DOHH2 (cell line): ENCODE measurements around the gene MYCBPAP.

Experiments
- H3F3A ChIP-seq: fragments of 200-600 bp; sonication (generic), shearing (Covaris generic); 2 replicates; pipeline ENCODE4 v1.6.0; 2016; ENCODE audit warnings: antibody characterized with exemption, mild to moderate bottlenecking; ENCODE audit not compliant: control insufficient read depth, insufficient read depth
- H3K27ac ChIP-seq: fragments of 200-600 bp; sonication (generic); 2 replicates; pipeline ENCODE4 v1.5.1; 2014; ENCODE audit warnings: low read depth, mild to moderate bottlenecking, low read length, moderate library complexity
- H3K27me3 ChIP-seq: fragments of 200-600 bp; sonication (generic); 2 replicates; pipeline ENCODE4 v1.6.1; 2014; ENCODE audit warnings: mild to moderate bottlenecking, low read length, mixed read lengths; ENCODE audit not compliant: control insufficient read depth
- H3K36me3 ChIP-seq: fragments of 200-600 bp; sonication (generic); 2 replicates; pipeline ENCODE4 v1.6.1; 2014; ENCODE audit warnings: mild to moderate bottlenecking, low read length, moderate library complexity, mixed read lengths; ENCODE audit not compliant: control insufficient read depth
- H3K4me1 ChIP-seq: fragments of 200-600 bp; sonication (generic); 2 replicates; pipeline ENCODE4 v1.6.1; 2014; ENCODE audit warnings: mild to moderate bottlenecking, low read length, mixed read lengths; ENCODE audit not compliant: control insufficient read depth
- H3K4me2 ChIP-seq: fragments of 200-600 bp; sonication (generic); 2 replicates; pipeline ENCODE4 v1.6.0; 2014; ENCODE audit warnings: mild to moderate bottlenecking, low read length, moderate library complexity
- H3K4me3 ChIP-seq: fragments of 200-600 bp; sonication (generic); 2 replicates; pipeline ENCODE4 v1.5.1; 2014; ENCODE audit warnings: mild to moderate bottlenecking, low read length, mixed read lengths
- H3K79me2 ChIP-seq: fragments of 200-600 bp; sonication (generic); 2 replicates; pipeline ENCODE4 v1.6.1; 2014; ENCODE audit warnings: mild to moderate bottlenecking, low read length, mixed read lengths; ENCODE audit not compliant: control insufficient read depth
- H3K9me2 ChIP-seq: fragments of 200-600 bp; sonication (generic); replicated peaks from 2 replicates; pipeline ENCODE4 v1.6.1; 2014; ENCODE audit warnings: mild to moderate bottlenecking, low read length, mixed read lengths; ENCODE audit not compliant: control insufficient read depth
- H3K9me3 ChIP-seq: fragments of 200-600 bp; sonication (generic); 2 replicates; pipeline ENCODE4 v1.6.1; 2014; ENCODE audit warnings: antibody characterized with exemption, low read length, mixed read lengths; ENCODE audit not compliant: control insufficient read depth, insufficient read depth
- H4K20me1 ChIP-seq: fragments of 200-600 bp; sonication (generic); 2 replicates; pipeline ENCODE4 v1.6.0; 2014; ENCODE audit warnings: low read depth, mild to moderate bottlenecking, antibody characterized with exemption, low read length, moderate library complexity; ENCODE audit not compliant: control insufficient read depth, insufficient read depth
- CTCF ChIP-seq: fragments of 200-600 bp; sonication (generic); IDR thresholded peaks from one replicate; pipeline ENCODE4 v1.5.1; 2014; ENCODE audit warnings: antibody characterized with exemption, mild to moderate bottlenecking, low read depth, low read length; ENCODE audit not compliant: poor library complexity, severe bottlenecking
- EZH2phosphoT487 ChIP-seq: fragments of 200-600 bp; sonication (generic); IDR thresholded peaks from 2 replicates; pipeline ENCODE4 v1.6.1; 2017; ENCODE audit warnings: borderline replicate concordance, mild to moderate bottlenecking, antibody characterized with exemption, low read length, moderate library complexity, mixed read lengths

The MYCBPAP gene

GRCh38 chr17:50537721-50538548 lies 29.7 kb downstream of the MYCBPAP start:
- Histone ChIP-seq H3K4me2 (no peak overlapping the region), H3K4me1 (peaks cover 16% of the 10 kb centered on the region), H3K9me3 (no peaks in the 10 kb centered on the region), H3K9me2 (no peaks in the 10 kb centered on the region), H3F3A (no peaks in the 10 kb centered on the region), H3K27ac (no peak overlapping the region), H3K79me2 (no peaks in the 10 kb centered on the region), H3K27me3 (peaks cover 27% of the 10 kb centered on the region), H4K20me1 (no peaks in the 10 kb centered on the region), H3K36me3 (no peaks in the 10 kb centered on the region), H3K4me3 (no peak overlapping the region)
- no peak for TF ChIP-seq CTCF
- no peak for TF ChIP-seq EZH2phosphoT487

GRCh38 chr17:50538549-50539410 lies 30.5 kb downstream of the MYCBPAP start:
- TF ChIP-seq EZH2phosphoT487: no peak
- TF ChIP-seq CTCF: no peak
- Histone ChIP-seq H3K4me1 (peaks cover 16% of the 10 kb centered on the region), H3F3A (no peaks in the 10 kb centered on the region), H3K36me3 (no peaks in the 10 kb centered on the region), H3K27me3 (peaks cover 18% of the 10 kb centered on the region), H3K9me2 (no peaks in the 10 kb centered on the region), H4K20me1 (no peaks in the 10 kb centered on the region), H3K27ac (no peak overlapping the region), H3K4me2 (no peak overlapping the region), H3K79me2 (no peaks in the 10 kb centered on the region), H3K4me3 (no peak overlapping the region), H3K9me3 (no peaks in the 10 kb centered on the region)

GRCh38 chr17:50539762-50540559 lies 31.7 kb downstream of the MYCBPAP start:
- no peak overlapping the region for H3K27ac ChIP-seq
- no peak for TF ChIP-seq EZH2phosphoT487
- TF ChIP-seq CTCF: no peak
- H3K79me2 ChIP-seq: no peaks in the 10 kb centered on the region
- no peaks in the 10 kb centered on the region for H3K9me2 ChIP-seq
- peaks cover 16% of the 10 kb centered on the region for H3K4me1 ChIP-seq
- H3K4me2 ChIP-seq: no peak overlapping the region
- H3F3A ChIP-seq: no peaks in the 10 kb centered on the region
- no peaks in the 10 kb centered on the region for H3K9me3 ChIP-seq
- H4K20me1 ChIP-seq: no peaks in the 10 kb centered on the region
- peaks cover 12% of the 10 kb centered on the region for H3K27me3 ChIP-seq
- no peak overlapping the region for H3K4me3 ChIP-seq
- no peaks in the 10 kb centered on the region for H3K36me3 ChIP-seq
